Neuronal stem cell (in vitro differentiated cells): ENCODE results near the gene AGAP1.

Source experiments
- DNase-seq: peaks from one replicate; pipeline ENCODE4 v3.0.0-alpha.2; 2013; ENCODE audit warnings: low spot score
- H2AFZ ChIP-seq: one replicate; pipeline ENCODE4 v1.6.1; 2013; ENCODE audit warnings: mild to moderate bottlenecking, low read length, inconsistent platforms
- H2AK5ac ChIP-seq: 2 replicates; pipeline ENCODE4 v1.6.1; 2013; ENCODE audit warnings: low read depth, mild to moderate bottlenecking, inconsistent platforms, low read length, moderate library complexity, mixed read lengths
- H2BK120ac ChIP-seq: 2 replicates; pipeline ENCODE4 v1.6.1; 2013; ENCODE audit warnings: low read depth, mild to moderate bottlenecking, inconsistent platforms, low read length, moderate library complexity, mixed read lengths
- H2BK12ac ChIP-seq: one replicate; pipeline ENCODE4 v1.6.1; 2013; ENCODE audit warnings: low read length, inconsistent platforms
- H2BK15ac ChIP-seq: 2 replicates; pipeline ENCODE4 v1.6.1; 2013; ENCODE audit warnings: mild to moderate bottlenecking, low read length, inconsistent platforms, mixed read lengths
- H2BK5ac ChIP-seq: one replicate; pipeline ENCODE4 v1.6.1; 2013; ENCODE audit warnings: inconsistent platforms, mild to moderate bottlenecking, low read length, moderate library complexity
- H3K14ac ChIP-seq: one replicate; pipeline ENCODE4 v1.6.1; 2013; ENCODE audit warnings: low read length, inconsistent platforms
- H3K18ac ChIP-seq: 2 replicates; pipeline ENCODE4 v1.6.1; 2013; ENCODE audit warnings: low read length, inconsistent platforms
- H3K23ac ChIP-seq: 2 replicates; pipeline ENCODE4 v1.6.1; 2013; ENCODE audit warnings: low read depth, mild to moderate bottlenecking, mixed read lengths, low read length, inconsistent platforms; ENCODE audit not compliant: poor library complexity
- H3K27ac ChIP-seq: replicated peaks from 3 replicates; pipeline ENCODE4 v1.5.1; 2013; ENCODE audit warnings: low read length, inconsistent platforms
- H3K27me3 ChIP-seq, 3 experiments: 2 replicates each; pipeline ENCODE4 v1.6.1; 2013; ENCODE audit warnings: low read length in 3 of 3, mild to moderate bottlenecking in 2 of 3, inconsistent platforms in 1 of 3, low read depth in 1 of 3, mixed read lengths in 1 of 3, moderate library complexity in 1 of 3; ENCODE audit not compliant: control insufficient read depth in 3 of 3, insufficient read depth in 3 of 3
- H3K36me3 ChIP-seq, 2 donors: replicated peaks in 1 of 2; 2 replicates each; pipeline ENCODE4 v1.6.1; 2013; ENCODE audit warnings: low read length in 2 of 2; ENCODE audit not compliant: control insufficient read depth in 2 of 2, insufficient read depth in 2 of 2
- H3K4ac ChIP-seq: 2 replicates; pipeline ENCODE4 v1.6.1; 2013; ENCODE audit warnings: inconsistent platforms, mild to moderate bottlenecking, low read length, moderate library complexity
- H3K4me1 ChIP-seq, 2 donors: 1 replicate in 1 of 2; 2 replicates in 1 of 2; pipeline ENCODE4 v1.6.1; 2013; ENCODE audit warnings: low read length in 2 of 2, low read depth in 1 of 2; ENCODE audit not compliant: control insufficient read depth in 2 of 2, insufficient read depth in 1 of 2
- H3K4me2 ChIP-seq: one replicate; pipeline ENCODE4 v1.6.1; 2013; ENCODE audit warnings: mild to moderate bottlenecking, low read length, inconsistent platforms; ENCODE audit not compliant: insufficient read depth, poor library complexity, severe bottlenecking
- H3K4me3 ChIP-seq, 2 donors: 2 replicates each; pipeline ENCODE4 v1.5.1; 2013; ENCODE audit warnings: low read length in 2 of 2, mild to moderate bottlenecking in 2 of 2, inconsistent platforms in 1 of 2, moderate library complexity in 1 of 2
- H3K79me1 ChIP-seq: one replicate; pipeline ENCODE4 v1.6.1; 2013; ENCODE audit warnings: low read depth, mild to moderate bottlenecking, inconsistent platforms, low read length, moderate library complexity
- H3K9ac ChIP-seq: one replicate; pipeline ENCODE4 v1.6.1; 2013; ENCODE audit warnings: mild to moderate bottlenecking, low read depth, low read length, inconsistent platforms; ENCODE audit not compliant: poor library complexity
- H3K9me3 ChIP-seq, 2 donors: replicated peaks in 1 of 2; 2 replicates each; pipeline versions ENCODE3 to v1.6.1; 2013; ENCODE audit warnings: low read length in 2 of 2, mild to moderate bottlenecking in 2 of 2, inconsistent platforms in 1 of 2, low read depth in 1 of 2, mixed read lengths in 1 of 2, moderate library complexity in 1 of 2; ENCODE audit not compliant: control insufficient read depth in 2 of 2, insufficient read depth in 1 of 2
- H4K8ac ChIP-seq: one replicate; pipeline ENCODE4 v1.6.1; 2013; ENCODE audit warnings: low read depth, mild to moderate bottlenecking, inconsistent platforms, low read length, moderate library complexity
- H4K91ac ChIP-seq: one replicate; pipeline ENCODE4 v1.6.1; 2013; ENCODE audit warnings: low read length, low read depth, mild to moderate bottlenecking, inconsistent platforms; ENCODE audit not compliant: poor library complexity
- WGBS, 2 donors: extraction: QIAGEN DNeasy Blood & Tissue Kit; methylation state at CpG; one replicate each; pipeline ENCODE4 v1.1.7; 2013; ENCODE audit warnings: missing lambda C conversion rate in 2 of 2, mixed read lengths in 1 of 2; ENCODE audit not compliant: insufficient read length in 2 of 2, insufficient replicate concordance in 1 of 2; ENCODE audit errors: extremely low coverage in 2 of 2; 5-methylcytosine and 5-hydroxymethylcytosine counted together

AGAP1 gene

DNA sequence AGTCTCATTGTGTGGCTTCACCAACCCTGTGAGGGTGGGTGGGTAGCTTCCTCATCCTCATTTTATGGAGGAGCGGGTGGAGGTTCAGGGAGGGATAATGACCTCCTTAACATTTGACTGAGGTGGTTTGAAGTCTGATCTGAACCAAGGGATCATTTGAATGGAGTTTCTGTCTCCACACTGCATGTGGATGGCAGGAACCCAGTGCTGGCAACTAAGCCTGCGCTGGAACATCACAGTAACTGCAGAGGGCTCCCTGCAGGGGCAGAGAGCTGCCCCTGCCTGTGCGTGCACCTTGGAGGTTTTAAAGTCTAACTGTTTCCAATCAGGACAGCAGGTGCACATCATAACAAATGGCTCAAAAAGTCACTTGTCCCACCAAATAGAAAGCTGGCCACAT is 3.3 kb downstream of the AGAP1 start:
- Histone ChIP-seq H3K36me3 (peaks cover 0 to 10% of the 10 kb centered on the region in 2 donors), H4K91ac (no peak overlapping the region), H2AK5ac (no peak overlapping the region), H3K14ac (no peak overlapping the region), H3K79me1 (peaks cover 16% of the 10 kb centered on the region), H4K8ac (no peak overlapping the region), H3K9ac (no peak overlapping the region), H2BK5ac (no peak overlapping the region), H3K9me3 (no peaks in the 10 kb centered on the region), H2BK15ac (no peak overlapping the region), H3K4ac (no peak overlapping the region), H3K18ac (no peak overlapping the region), H3K27ac (no peak overlapping the region), H3K23ac (no peak overlapping the region), H2AFZ (no peak overlapping the region), H3K4me2 (no peak overlapping the region), H2BK12ac (no peak overlapping the region), H3K27me3 (no peaks in the 10 kb centered on the region), H2BK120ac (no peak overlapping the region), H3K4me3 (no peak overlapping the region), H3K4me1 (peaks cover 24 to 25% of the 10 kb centered on the region in 2 donors)
- WGBS, 2 donors: no CpG with 5 or more reads among the region's 3 CpGs
- DNase-seq: no peak

DNA sequence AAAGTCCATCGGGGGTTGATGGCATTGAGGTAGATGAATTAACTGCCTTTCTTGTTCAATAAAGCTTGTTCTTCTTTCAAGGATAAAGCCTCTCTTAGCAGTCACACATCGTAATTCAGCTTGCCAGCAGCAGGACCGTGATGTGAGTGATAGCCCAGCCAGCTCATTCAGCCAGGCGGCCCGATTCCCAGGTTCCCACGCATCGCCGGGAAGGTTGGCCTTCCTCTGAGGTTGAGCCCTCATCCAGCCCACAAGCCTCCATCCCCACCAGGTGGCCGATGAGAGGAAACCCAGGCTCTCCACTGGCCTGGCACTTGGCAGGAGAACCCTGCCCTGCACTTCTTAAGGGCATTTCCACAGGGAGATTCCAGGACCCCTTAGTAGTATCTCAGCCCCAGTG is 4.7 kb downstream of the AGAP1 start:
- Histone ChIP-seq H3K4ac (no peak overlapping the region), H3K4me2 (no peak overlapping the region), H4K8ac (no peak overlapping the region), H3K4me3 (no peak overlapping the region), H2BK5ac (no peak overlapping the region), H4K91ac (no peak overlapping the region), H3K9me3 (no peaks in the 10 kb centered on the region), H3K4me1 (peaks cover 24 to 32% of the 10 kb centered on the region in 2 donors), H2BK15ac (no peak overlapping the region), H3K36me3 (peaks cover 0 to 10% of the 10 kb centered on the region in 2 donors), H2AFZ (no peak overlapping the region), H3K14ac (peak overlapping the region; percentile 60), H3K27me3 (no peaks in the 10 kb centered on the region), H3K9ac (no peak overlapping the region), H3K79me1 (peaks cover 16% of the 10 kb centered on the region), H2AK5ac (peak overlapping the region; percentile 72), H3K27ac (no peak overlapping the region), H3K18ac (no peak overlapping the region), H3K23ac (peak overlapping the region; percentile 52), H2BK120ac (no peak overlapping the region), H2BK12ac (no peak overlapping the region)
- WGBS, 2 donors: no CpG with 5 or more reads among the region's 9 CpGs
- no peak for DNase-seq

DNA sequence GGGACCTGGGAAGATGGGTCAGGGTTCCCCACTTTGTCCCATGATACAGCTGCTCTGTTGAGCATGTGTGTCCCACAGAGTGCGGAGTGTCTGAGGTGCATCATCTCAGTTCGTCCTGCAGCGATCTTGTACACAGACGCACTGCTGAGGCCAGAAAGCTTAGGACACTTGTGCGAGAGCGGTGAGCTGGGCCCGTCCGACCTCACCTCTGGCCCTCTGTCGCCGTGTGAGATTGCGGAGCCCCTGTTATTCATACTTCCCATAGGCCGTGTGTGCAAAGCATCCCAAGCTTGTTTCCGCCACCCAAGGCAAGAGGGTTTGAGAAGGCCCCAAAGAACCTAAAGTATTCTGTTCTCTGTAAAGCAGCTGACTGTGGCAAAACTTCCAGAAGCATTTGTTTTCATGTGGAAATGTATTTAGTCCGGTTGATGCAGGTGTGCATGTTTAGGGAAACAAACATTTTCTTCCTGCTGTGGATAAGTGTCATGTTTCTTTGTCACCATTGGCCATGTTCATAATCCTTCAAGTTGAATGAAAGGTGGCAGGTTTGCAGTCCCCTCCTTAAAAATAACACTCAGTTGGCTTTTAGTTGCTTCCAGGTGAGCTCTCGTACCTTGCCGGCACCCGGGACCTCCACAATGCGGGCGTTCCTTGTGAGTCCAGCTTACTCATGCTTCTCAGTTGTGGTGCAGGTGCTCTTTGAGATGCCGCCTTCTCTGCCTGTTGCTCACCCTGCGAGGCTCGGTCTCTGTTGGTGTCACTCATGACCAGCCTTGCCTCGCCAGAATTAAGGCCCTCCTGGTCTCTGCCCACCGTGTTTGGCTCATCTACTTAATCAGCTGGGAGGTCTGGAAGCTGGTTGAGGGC is 5.3 kb downstream of the AGAP1 start:
- Histone ChIP-seq H3K23ac (peak overlapping the region; percentile 52), H3K27me3 (no peaks in the 10 kb centered on the region), H3K9me3 (no peaks in the 10 kb centered on the region), H2AK5ac (peak overlapping the region; percentile 72), H3K4me1 (peaks cover 24 to 32% of the 10 kb centered on the region in 2 donors), H3K9ac (no peak overlapping the region), H2BK12ac (no peak overlapping the region), H2BK15ac (no peak overlapping the region), H3K14ac (no peak overlapping the region), H2BK5ac (no peak overlapping the region), H3K18ac (peak overlapping the region; percentile 88), H3K4me2 (no peak overlapping the region), H3K4ac (no peak overlapping the region), H3K27ac (no peak overlapping the region), H4K91ac (no peak overlapping the region), H3K79me1 (peaks cover 16% of the 10 kb centered on the region), H3K36me3 (peaks cover 0 to 10% of the 10 kb centered on the region in 2 donors), H4K8ac (no peak overlapping the region), H2BK120ac (no peak overlapping the region), H2AFZ (no peak overlapping the region), H3K4me3 (no peak overlapping the region)
- no CpG with 5 or more reads among the region's 24 CpGs for WGBS, 2 donors
- DNase-seq: no peak

DNA sequence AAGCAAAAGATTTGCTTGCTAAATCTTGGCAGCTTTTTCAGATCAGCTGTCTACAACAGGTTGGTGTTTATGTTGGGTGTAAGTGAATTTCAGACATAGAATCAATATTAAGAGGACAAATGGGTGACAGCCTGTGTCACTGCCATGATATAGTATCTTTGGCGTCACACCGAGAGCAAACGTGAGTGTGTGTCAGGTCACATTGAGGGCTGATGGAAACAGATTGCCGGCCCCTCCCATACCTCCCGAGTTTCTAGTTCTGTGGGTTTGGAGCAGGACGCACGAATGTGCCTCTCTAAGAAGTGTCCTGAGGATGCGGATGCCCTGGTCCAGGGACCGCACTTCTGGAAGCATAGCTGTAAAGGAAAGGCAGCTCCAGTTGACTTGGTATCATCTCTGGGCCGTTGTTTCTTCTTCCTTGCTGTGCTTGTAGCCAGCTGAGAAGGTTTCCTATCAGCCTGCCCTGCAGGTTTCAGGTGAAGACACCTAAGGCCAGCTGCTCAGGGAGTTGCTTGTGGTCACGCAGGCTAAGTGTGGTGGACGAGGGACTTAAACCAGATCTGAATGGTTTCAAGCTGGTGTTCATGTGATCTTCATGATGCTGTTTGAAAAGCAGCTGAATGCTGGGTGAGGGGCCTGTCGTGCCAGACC is 6.4 kb downstream of the AGAP1 start:
- WGBS, 2 donors: no CpG with 5 or more reads among the region's 13 CpGs
- no peak overlapping the region for H2AFZ ChIP-seq
- H3K4me3 ChIP-seq: no peak overlapping the region
- no peak overlapping the region for H3K14ac ChIP-seq
- peaks cover 9% of the 10 kb centered on the region for H3K79me1 ChIP-seq
- H4K8ac ChIP-seq: no peak overlapping the region
- no peak overlapping the region for H2BK15ac ChIP-seq
- peaks cover 33 to 42% of the 10 kb centered on the region in 2 donors for H3K4me1 ChIP-seq
- H3K23ac ChIP-seq: no peak overlapping the region
- no peak for DNase-seq
- H2BK5ac ChIP-seq: no peak overlapping the region
- no peaks in the 10 kb centered on the region for H3K27me3 ChIP-seq
- peak overlapping the region; percentile 34 for H2AK5ac ChIP-seq
- no peak overlapping the region for H2BK12ac ChIP-seq
- peak overlapping the region; percentile 1 for H3K18ac ChIP-seq
- H3K27ac ChIP-seq: no peak overlapping the region
- H2BK120ac ChIP-seq: no peak overlapping the region
- no peak overlapping the region for H4K91ac ChIP-seq
- peaks cover 0 to 10% of the 10 kb centered on the region in 2 donors for H3K36me3 ChIP-seq
- no peak overlapping the region for H3K4me2 ChIP-seq
- no peak overlapping the region for H3K4ac ChIP-seq
- no peaks in the 10 kb centered on the region for H3K9me3 ChIP-seq
- H3K9ac ChIP-seq: no peak overlapping the region
